Astrocyte (in vitro differentiated cells and primary cell): ENCODE measurements around the gene LRRC37A.
"Not testable (repeated sequence)": the region's sequence is repeated elsewhere in the genome, so short reads cannot be mapped to it uniquely, and the experiment has no call there.

Experiments used
- CTCF ChIP-seq: IDR thresholded peaks from 2 replicates; pipeline ENCODE4 v1.5.1; 2011; ENCODE audit warnings: low read depth, mild to moderate bottlenecking, inconsistent platforms, low read length, moderate library complexity; ENCODE audit not compliant: insufficient read depth
- EZH2 ChIP-seq: IDR thresholded peaks from 2 replicates; pipeline ENCODE4 v1.6.1; 2012; ENCODE audit warnings: mild to moderate bottlenecking, low read length, inconsistent platforms; ENCODE audit not compliant: insufficient read depth

- TF ChIP-seq CTCF, EZH2: not testable (repeated sequence)
Observed at GRCh38 chr17:46373418-46373817, 78.5 kb downstream of the LRRC37A start.
